Measurements from ENCODE around the gene ABLIM1.

DNA sequence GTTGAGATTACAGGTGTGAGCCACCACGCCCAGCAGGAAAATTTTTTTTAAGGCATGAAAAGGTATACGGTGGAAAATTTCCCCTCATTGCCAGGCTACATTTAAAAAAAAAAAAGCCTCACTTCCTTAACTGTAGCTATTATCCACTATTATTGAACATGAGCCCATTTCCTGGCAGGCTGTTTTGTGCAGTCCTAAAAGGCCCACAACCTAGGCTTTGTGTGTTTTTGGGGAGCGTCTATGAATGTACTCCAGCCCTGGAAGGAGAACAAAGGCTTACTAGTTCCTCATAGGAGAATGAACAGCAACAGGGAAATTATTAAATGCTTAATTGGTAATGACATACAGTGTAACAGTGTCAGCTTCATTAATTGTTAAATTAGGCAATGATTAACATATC lies 111.0 kb downstream of the ABLIM1 start:
- no peak for TF ChIP-seq CTCF (IDR thresholded peaks at IDR 0.05)
- TF ChIP-seq POLR2A (IDR thresholded peaks at IDR 0.05; ENCODE audit: low read depth): no peak
- no peak for TF ChIP-seq POLR2AphosphoS5 (IDR thresholded peaks at IDR 0.05)

Measured in esophagus muscularis mucosa (tissue), 3 donors.